Glomerular visceral epithelial cell (primary cell): ENCODE measurements around the gene TERB1.

ENCODE experiments used
- DNase-seq: peaks from one replicate; pipeline ENCODE4 v3.0.0-alpha.2; 2016; ENCODE audit errors: extremely low spot score

Gene TERB1

DNA sequence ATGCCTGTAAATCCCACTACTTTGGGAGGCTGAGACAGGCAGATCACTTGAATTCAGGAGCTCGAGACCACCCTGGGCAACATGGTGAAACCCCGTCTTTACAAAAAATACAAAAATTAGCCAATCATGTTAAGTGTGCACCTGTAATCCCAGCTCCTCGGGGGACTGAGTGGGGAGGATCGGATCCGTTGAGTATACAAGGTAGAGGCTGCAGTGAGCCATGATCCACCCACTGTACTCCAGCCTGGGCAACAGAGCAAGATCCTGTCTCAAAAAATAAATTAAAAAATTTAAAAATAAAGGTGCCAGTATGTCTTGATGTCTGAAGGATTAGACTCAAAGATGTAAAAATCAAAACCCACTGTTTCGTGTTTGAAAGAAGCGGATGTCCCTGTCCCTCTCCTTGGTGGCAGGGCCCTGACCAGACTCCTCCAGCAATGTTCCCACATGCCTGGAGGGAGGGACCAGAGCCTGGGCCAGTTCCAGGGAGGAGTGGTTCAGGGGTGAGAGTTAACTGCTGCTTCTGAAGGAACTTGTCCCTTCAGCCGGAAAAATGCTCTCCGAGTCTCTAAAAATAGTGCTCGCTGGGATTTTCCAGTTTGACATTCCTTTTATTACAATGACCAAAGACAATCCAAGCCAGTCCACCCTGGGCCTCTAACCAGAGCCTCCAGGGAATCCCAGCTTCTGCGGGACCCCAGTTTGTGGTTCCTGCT lies 95.4 kb downstream of the TERB1 start:
- DNase-seq = peak; percentile 46
